Psoas muscle (tissue), 8 donors: ENCODE results near the gene ACE. TPM values are rescaled to one million over a fixed set of nuclear protein-coding genes. Genes with fewer than 3 reads are reported as not detected.

Experiments
- ATAC-seq, 4 donors: fragments of 200-7000 bp; cut with Tn5 transposase; one replicate each; pipeline ENCODE4 v1.9.1; 2020; ENCODE audit warnings: moderate library complexity in 3 of 4, mild to moderate bottlenecking in 2 of 4
- DNase-seq, 2 donors: peaks; one replicate each; pipeline ENCODE4 v3.0.0-alpha.2; 2020
- H3K27ac ChIP-seq: fragments of 200-600 bp; one replicate; pipeline ENCODE4 v1.8.0; 2022
- H3K27me3 ChIP-seq, 3 donors: fragments of 200-600 bp in 1 of 3; one replicate each; pipeline versions ENCODE4 v1.6.1 to v1.8.0; 2013 to 2022; ENCODE audit warnings: low read length in 2 of 3, mild to moderate bottlenecking in 2 of 3, moderate library complexity in 1 of 3; ENCODE audit not compliant: insufficient read depth in 3 of 3
- H3K36me3 ChIP-seq, 2 donors: fragments of 200-600 bp in 1 of 2; one replicate each; pipeline versions ENCODE4 v1.6.1 to v1.8.0; 2013 to 2022; ENCODE audit warnings: low read depth in 1 of 2, mild to moderate bottlenecking in 1 of 2, moderate library complexity in 1 of 2; ENCODE audit not compliant: insufficient read depth in 1 of 2
- H3K4me1 ChIP-seq: fragments of 200-600 bp; one replicate; pipeline ENCODE4 v1.8.0; 2022
- H3K4me3 ChIP-seq: fragments of 200-600 bp; one replicate; pipeline ENCODE4 v1.8.0; 2022; ENCODE audit warnings: mild to moderate bottlenecking
- H3K9me3 ChIP-seq: fragments of 200-600 bp; one replicate; pipeline ENCODE4 v1.8.0; 2022
- CTCF ChIP-seq: fragments of 200-600 bp; IDR thresholded peaks from one replicate; pipeline ENCODE4 v1.8.0; 2022; ENCODE audit warnings: antibody characterized with exemption
- WGBS, 3 donors: extraction: QIAGEN DNeasy Blood & Tissue Kit; methylation state at CpG; one replicate each; pipeline versions ENCODE4 v1.1.6 to v1.1.7; 2013; 5-methylcytosine and 5-hydroxymethylcytosine counted together
- intact Hi-C, 2 donors: fragments of 100-400 bp; cut with DNase I; formaldehyde crosslinking; loops; one replicate each; pipeline versions ENCODE4 v1.11.0 to v1.14.2; 2022
- polyA plus RNA-seq, 3 donors: library from polyadenylated mRNA; stranded (reverse); fragments of 200-250 nt; gene quantifications; one replicate each; pipeline ENCODE4 v1.2.3, GENCODE V29; 2013
- total RNA-seq, 4 donors: library from RNA; stranded (reverse); fragmentation: NEBNext Ultra II Directional in 2 of 4; extraction: Animal tissue kit (Norgen Biotek cat#: 25700) in 2 of 4; gene quantifications; one replicate each; pipeline versions ENCODE4 v1.2.1 to v1.2.4, GENCODE V29; 2021 to 2023
- donor health status: healthy with polysubstance abuse.
- donor health status: DM: no; HTN: no; CAD: no; lungs with moderate emphysema.
- donor health status: Bipolar disorder and iron deficiency.
- donor health status: healthy.
- donor health status: DM: yes; HTN: yes; CAD: no.
- donor health status: DM: no; HTN: no; CAD: no.
- donor health status: DM: no; HTN: no; CAD: no.
- donor health status: DM: yes; HTN: yes; CAD: no.

ACE gene
- total and polyA plus RNA-seq, 7 donors = 0.82 to 12.5 (median 2.0) TPM

GRCh38 chr17:63448655-63449054 is 28.2 kb upstream of the ACE start:
- Histone ChIP-seq H3K36me3 (no peaks in the 10 kb centered on the region), H3K4me3 (no peak overlapping the region), H3K4me1 (peaks cover 8% of the 10 kb centered on the region), H3K9me3 (no peaks in the 10 kb centered on the region), H3K27ac (no peak overlapping the region), H3K27me3 (peaks cover 0 to 14% (median 4%) of the 10 kb centered on the region in 3 donors)
- TF ChIP-seq CTCF = no peak
- intact Hi-C loops = loop anchor here in 1 of 2 donors (5.0 kb wide), 1 partner anchor 154 kb away; the partner anchor contains the start of gene TACO1
- ATAC-seq = no peak
- no peak for DNase-seq
- 84% methylated on average over 3 of the region's 3 CpGs for WGBS, 3 donors

- peaks cover 0 to 12% (median 7%) of the 10 kb centered on the region in 3 donors for H3K27me3 ChIP-seq
- ATAC-seq (peak in 3 of 4 donors; percentile 24 to 28 (median 26)), DNase-seq (no peak)
- no peaks in the 10 kb centered on the region for H3K36me3 ChIP-seq
- intact Hi-C loops = no loop called here
- TF ChIP-seq CTCF = no peak
- 25 to 34% (median 31%) methylated on average over 11 of the region's 11 CpGs for WGBS, 3 donors
- no peak overlapping the region for H3K27ac ChIP-seq
- H3K4me1 ChIP-seq = peaks cover 8% of the 10 kb centered on the region
- no peaks in the 10 kb centered on the region for H3K9me3 ChIP-seq
- no peak overlapping the region for H3K4me3 ChIP-seq
Measured at GRCh38 chr17:63450551-63450950, 26.3 kb upstream of the ACE start.

GRCh38 chr17:63451150-63451549 is 25.7 kb upstream of the ACE start:
- no peak overlapping the region for H3K27ac ChIP-seq
- WGBS, 3 donors = 86 to 87% (median 86%) methylated on average over 9 to 11 of the region's 11 CpGs
- no peak for TF ChIP-seq CTCF

GRCh38 chr17:63452046-63452961 is 24.6 kb upstream of the ACE start:
- Histone ChIP-seq H3K27me3 (peaks cover 0 to 2% (median 0%) of the 10 kb centered on the region in 3 donors), H3K9me3 (no peaks in the 10 kb centered on the region), H3K36me3 (no peaks in the 10 kb centered on the region), H3K4me3 (no peak overlapping the region), H3K27ac (no peak overlapping the region), H3K4me1 (no peaks in the 10 kb centered on the region)
- DNase-seq = no peak
- TF ChIP-seq CTCF = no peak
- WGBS, 3 donors = 75 to 80% (median 78%) methylated on average over 15 of the region's 15 CpGs
- intact Hi-C loops = no loop called here
- ATAC-seq = no peak

More at GRCh38 chr17:63451150-63451549, 25.7 kb upstream of the ACE start:
- H3K36me3 ChIP-seq = no peaks in the 10 kb centered on the region
- H3K4me3 ChIP-seq = no peak overlapping the region
- H3K9me3 ChIP-seq = no peaks in the 10 kb centered on the region
- peaks cover 8% of the 10 kb centered on the region for H3K4me1 ChIP-seq
- H3K27me3 ChIP-seq = peaks cover 0 to 8% (median 6%) of the 10 kb centered on the region in 3 donors
- no peak for DNase-seq
- no peak for ATAC-seq
- intact Hi-C loops = no loop called here
